OCI-LY7 (cell line): ENCODE results near the gene PHRF1.

Experiments
- CTCF ChIP-seq: fragments of 200-600 bp; sonication (generic); conservative IDR thresholded peaks from 2 replicates; pipeline ENCODE4 v1.5.1; 2014; ENCODE audit warnings: mild to moderate bottlenecking, antibody characterized with exemption, low read length, moderate library complexity, mixed read lengths
- EZH2phosphoT487 ChIP-seq: fragments of 200-600 bp; sonication (generic); IDR thresholded peaks from 2 replicates; pipeline ENCODE4 v1.6.1; 2018; ENCODE audit warnings: low read depth, borderline replicate concordance, mild to moderate bottlenecking, mixed run types, antibody characterized with exemption, low read length, moderate library complexity, mixed read lengths

- TF ChIP-seq CTCF (no peak), EZH2phosphoT487 (no peak)
These were observed 54.6 kb downstream of the PHRF1 start for GRCh38 chr11:630871-631270.
